Measurements from ENCODE around the gene CTNND1.
A peak's percentile ranks its signal among the peaks of the same experiment; 100 is the strongest.

Gene CTNND1

GRCh38 chr11:57762235-57762861, 746 bp downstream of the CTNND1 start:
- no peak for DNase-seq (ENCODE audit: low read depth)

DNA sequence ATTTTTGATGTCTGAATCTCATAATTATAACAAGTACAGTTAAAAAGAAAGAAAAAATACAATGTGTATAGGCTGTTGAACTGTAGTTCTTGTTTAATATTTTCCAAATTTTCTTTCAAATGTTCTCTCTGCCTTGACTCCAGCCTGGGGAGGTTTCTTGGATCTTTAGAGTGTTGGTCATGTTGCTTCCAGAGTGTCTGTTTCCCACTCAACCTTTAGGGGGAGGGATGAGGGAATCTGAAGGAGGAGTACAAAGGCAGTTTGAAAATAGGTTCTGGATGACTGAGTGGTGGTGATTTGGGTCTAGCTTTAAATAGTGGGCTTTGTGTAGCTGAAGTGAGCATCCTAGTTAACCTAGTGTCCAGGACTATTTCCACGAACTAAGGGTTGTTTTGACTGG, 2.0 kb downstream of the CTNND1 start:
- DNase-seq (ENCODE audit: low read depth): peak; percentile 58

- no peak for DNase-seq (ENCODE audit: low read depth)
These were observed 2.4 kb downstream of the CTNND1 start for GRCh38 chr11:57764021-57764420.

DNA sequence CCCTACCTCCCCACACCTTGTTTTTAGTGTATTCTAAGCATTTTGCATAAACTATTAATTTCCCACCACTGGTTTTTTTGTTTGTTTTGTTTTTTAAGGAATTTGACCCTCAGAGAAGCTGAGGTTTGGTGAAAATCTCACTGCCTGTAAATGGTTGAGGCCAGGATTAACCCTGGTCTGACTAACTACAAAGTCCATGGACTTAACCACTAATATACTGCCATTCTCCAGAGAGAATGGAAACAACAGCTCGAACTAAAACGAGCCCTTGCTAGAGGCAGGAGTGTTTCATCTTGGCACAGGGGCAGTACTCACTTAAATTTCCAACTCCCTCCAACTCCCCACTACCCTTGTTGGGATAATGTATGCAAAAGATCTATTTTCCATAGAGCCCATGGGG, 3.0 kb downstream of the CTNND1 start:
- DNase-seq (ENCODE audit: low read depth): peak; percentile 35

DNA sequence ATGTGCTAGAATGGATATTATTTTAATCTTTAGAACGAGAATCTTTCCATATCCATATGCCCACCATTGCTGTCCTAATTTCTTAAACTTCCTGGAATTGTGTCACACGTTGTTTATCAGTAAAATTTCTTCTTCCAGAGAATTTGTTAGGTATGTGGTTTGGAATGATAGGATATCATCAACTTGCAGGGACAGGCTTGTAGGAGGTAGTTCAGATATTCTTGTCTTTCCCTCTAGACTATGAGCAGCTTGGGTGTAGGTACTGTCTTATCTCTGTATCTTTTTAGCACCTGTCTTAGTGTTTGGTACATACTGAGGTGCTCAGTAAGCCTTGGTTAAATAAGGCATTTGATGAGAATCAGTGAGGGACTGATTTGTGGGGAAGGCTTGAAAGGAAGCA, 3.4 kb downstream of the CTNND1 start:
- DNase-seq (ENCODE audit: low read depth): no peak

DNA sequence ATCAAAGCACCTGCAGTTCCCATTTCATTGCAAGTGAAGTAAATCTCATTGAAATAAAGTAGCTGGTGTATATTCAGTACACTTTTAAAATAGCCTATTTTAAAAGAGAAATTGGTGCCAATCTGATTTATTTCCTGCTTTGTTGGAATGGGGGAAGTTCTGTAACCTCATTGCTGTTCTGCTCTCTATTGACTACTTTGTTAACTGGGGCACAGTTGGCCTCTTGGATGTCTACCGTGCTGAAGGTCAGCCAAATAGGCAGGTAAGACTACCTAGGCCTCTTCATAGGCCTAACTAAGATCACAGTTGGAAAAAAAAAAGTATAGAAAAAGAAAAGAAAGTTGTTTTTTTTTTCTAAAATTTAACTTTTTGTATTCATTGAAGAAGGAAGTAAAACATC, 9.2 kb downstream of the CTNND1 start:
- DNase-seq (ENCODE audit: low read depth): no peak

GRCh38 chr11:57771365-57771764, 9.8 kb downstream of the CTNND1 start:
- DNase-seq (ENCODE audit: low read depth): no peak

DNA sequence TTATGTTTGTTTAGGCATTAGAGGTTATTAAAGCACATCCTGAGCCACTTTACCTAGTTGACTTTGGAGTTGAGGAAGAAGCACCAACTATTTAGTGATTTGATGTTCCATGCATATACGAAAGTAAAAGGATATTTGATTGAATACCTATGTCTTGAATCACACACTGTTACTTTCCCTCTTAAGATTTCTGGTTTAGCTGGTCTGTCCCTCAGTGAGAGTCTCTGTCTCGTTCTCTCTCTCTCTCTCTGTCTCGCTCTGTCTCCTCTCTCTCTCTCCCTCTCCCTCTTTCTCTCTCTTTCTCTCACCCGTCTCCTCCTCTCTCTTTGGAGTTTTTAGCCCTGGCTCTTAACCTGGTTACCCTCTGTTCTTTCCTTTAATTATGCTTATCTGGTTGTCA, 11.0 kb downstream of the CTNND1 start:
- DNase-seq (ENCODE audit: low read depth): peak; percentile 48

DNA sequence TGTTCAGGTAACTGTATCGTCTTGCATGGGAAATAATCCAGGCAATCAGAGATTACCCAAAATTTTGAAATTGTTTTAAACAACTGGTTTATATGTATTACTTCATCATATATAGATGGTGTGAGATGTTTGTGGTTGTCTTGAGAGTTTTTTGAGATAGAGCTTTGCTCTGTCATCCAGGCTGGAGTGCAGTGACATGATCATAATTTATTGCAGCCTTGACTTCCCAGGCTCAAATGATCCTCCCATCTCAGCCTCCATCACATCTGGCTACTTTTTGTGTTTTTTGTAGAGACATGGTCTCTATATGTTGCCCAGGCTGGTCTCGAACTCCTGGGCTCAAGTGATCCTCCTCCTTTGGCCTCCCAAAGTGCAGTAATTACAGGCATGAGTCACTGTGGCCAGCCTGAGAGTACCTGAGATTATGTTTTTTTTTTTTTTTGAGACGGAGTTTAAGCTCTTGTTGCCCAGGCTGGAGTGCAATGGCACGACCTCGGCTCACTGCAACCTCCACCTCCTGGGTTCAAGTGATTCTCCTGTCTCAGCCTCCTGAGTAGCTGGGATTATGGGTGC, 11.5 kb downstream of the CTNND1 start:
- no peak for DNase-seq (ENCODE audit: low read depth)

DNA sequence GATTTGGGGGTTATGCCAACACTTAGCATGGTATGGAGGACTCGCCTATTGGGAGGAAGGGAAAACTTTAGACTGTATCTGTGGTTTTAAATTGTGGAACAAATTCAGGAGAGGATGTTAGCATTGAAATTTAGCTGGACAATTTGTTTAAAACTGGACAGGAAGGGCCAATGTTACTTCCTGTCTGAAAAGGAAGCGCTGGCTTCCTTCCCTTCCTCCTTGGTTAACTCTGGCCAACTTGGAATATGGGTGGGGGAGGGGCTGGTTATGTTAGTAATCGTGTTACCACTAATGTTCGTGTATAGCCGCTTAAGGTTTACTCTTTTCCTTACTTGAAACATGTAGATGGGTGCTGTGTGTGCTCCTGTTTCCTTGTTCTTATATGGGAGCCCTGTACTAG, 13.9 kb downstream of the CTNND1 start:
- DNase-seq (ENCODE audit: low read depth): no peak

DNA sequence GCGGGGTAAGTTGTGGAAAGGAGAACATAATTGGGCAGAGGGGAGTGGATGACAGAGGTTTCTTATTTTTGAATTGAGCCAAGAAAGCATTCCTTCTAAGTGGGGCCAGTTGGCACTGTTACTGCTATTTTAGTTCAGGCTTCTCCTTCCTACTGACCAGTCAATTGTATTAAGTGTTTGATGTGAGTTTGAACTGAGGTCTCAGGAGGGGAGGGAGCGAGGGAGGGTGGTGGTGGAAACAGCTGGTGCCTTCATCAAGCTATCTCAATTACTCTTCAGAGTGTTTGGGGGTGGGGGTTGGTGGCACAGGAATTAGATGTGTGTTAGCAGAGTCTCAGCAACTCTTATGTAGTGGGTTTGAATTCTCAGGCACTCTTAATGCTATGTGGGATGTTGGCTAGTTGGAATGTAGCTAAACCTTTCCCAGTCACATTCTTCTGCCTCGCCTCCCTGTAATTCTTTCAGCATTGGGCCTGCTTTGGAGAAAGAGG, 14.5 kb downstream of the CTNND1 start:
- peak; percentile 87 for DNase-seq (ENCODE audit: low read depth)

DNA sequence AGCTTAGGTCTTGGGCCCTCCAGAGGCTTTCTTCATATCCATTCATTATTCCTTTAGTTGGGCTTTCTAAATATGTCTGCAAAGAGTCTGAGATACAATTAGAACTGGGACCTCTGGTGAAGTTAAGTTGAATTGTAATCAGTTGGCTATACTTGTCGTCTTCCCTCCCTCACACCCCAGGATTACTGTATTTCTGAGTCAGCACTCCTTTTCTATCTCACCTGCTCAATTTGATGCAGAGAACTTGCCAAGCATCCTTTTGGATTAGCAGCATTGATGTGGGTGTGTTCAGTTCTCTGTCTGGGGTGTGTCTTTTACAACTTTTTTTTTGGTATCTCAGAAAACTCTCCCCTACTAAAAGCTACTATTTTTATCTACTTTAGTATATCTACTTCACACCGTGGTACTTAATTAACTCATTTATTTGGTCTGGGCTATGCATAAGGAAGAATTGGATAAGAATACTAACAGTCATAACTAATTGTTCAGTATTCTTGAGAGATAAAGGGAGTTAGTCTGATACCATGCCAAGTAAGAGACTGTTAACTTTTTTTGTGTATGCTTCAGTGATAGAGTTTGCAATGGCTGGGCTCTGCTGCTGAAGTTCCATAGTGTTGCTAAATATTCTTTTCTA, 15.1 kb downstream of the CTNND1 start:
- DNase-seq (ENCODE audit: low read depth): no peak

GRCh38 chr11:57777969-57778317, 16.3 kb downstream of the CTNND1 start:
- DNase-seq (ENCODE audit: low read depth): peak; percentile 32

- peak; percentile 99 for DNase-seq (ENCODE audit: low read depth)
These were observed 16.9 kb downstream of the CTNND1 start for GRCh38 chr11:57778318-57779037.

- peak; percentile 82 for DNase-seq (ENCODE audit: low read depth)
These were observed 17.7 kb downstream of the CTNND1 start for GRCh38 chr11:57779276-57779675.

DNA sequence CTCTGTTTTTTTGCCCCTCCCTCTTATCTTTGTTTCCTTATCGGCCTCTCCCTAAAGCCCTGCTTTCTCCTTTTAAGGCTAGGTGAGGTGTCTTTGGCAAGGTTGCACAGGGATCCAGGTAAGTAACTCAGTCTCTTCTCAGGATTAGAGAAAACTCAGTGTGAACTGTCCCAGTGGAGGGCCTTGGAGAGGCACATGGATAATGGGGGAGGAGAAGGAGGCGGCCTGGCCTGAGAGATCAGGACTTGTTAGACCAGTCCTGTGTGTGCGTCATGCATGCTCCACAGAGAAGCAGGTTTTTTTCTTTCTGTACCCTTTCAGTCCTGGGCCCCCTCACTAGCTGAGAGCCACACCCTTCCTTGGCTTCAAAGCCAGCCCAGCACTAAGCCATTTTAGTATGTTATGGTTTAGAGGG, 19.9 kb downstream of the CTNND1 start:
- DNase-seq (ENCODE audit: low read depth): no peak

DNA sequence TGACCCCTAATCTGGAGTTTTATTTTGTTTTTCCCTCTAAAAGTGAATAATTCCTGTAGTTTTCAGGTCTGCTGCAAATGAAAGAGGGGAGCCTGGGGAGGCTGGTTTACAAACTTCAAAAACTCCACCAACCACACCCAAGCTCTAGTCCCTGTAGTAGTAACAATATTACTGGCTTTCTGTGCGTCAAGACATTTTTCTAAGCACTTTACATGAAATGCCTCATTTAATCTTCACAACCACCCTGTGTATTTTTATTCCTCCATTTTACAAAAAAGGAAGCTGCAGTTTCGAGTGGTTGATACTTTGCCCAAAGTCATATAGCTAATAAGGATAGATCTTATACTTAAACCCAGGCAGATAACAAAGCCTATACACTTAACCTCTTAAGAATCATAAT, 23.5 kb downstream of the CTNND1 start:
- no peak for DNase-seq (ENCODE audit: low read depth)

- peak; percentile 91 for DNase-seq (ENCODE audit: low read depth)
These were observed 24.8 kb downstream of the CTNND1 start for GRCh38 chr11:57786436-57786835.

- no peak for DNase-seq (ENCODE audit: low read depth)
These were observed 25.5 kb downstream of the CTNND1 start for GRCh38 chr11:57787006-57787604.

- peak; percentile 41 for DNase-seq (ENCODE audit: low read depth)
These were observed 26.5 kb downstream of the CTNND1 start for GRCh38 chr11:57787920-57788702.

GRCh38 chr11:57788703-57789088, 27.1 kb downstream of the CTNND1 start:
- no peak for DNase-seq (ENCODE audit: low read depth)

All from EH (cell line).